Activated T-cell treated with anti-CD3 and anti-CD28 coated beads for 48 hours (primary cell): ENCODE data around the gene ALPG.

Source experiments
- DNase-seq: peaks from one replicate; pipeline ENCODE4 v3.0.0-alpha.2; 2020; ENCODE audit warnings: low read depth

Gene ALPG

GRCh38 chr2:232458051-232458660 is 51.5 kb downstream of the ALPG start:
- no peak for DNase-seq

DNA sequence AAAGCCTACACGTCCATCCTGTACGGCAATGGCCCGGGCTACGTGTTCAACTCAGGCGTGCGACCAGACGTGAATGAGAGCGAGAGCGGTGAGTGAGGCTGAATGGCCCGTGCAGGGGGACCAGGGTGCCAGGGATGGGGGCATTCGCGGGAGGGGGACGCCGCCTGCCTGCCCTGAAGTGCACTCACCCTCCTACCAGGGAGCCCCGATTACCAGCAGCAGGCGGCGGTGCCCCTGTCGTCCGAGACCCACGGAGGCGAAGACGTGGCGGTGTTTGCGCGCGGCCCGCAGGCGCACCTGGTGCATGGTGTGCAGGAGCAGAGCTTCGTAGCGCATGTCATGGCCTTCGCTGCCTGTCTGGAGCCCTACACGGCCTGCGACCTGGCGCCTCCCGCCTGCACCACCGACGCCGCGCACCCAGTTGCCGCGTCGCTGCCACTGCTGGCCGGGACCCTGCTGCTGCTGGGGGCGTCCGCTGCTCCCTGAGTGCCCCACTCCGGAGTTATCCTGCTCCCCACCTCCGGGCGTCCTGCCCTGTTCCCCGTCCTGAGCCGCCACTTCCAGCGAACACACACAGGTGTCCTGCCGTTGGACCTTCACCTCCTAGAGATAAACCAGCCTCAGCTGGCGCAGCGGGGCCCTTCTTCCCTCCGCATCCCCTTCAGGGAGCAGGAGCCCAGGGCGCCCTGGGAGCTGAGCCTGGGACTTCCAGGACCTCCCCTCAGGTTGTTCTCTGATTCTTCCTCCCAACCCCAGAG is 52.2 kb downstream of the ALPG start:
- DNase-seq = no peak

GRCh38 chr2:232459419-232460035 is 52.9 kb downstream of the ALPG start:
- no peak for DNase-seq

GRCh38 chr2:232460171-232460570 is 53.5 kb downstream of the ALPG start:
- DNase-seq = no peak
